GM21423 (cell line): ENCODE measurements around the gene ANKRD62.
"Not testable (repeated sequence)": the region's sequence is repeated elsewhere in the genome, so short reads cannot be mapped to it uniquely, and the experiment has no call there.

ENCODE experiments used
- ATAC-seq: cut with Tn5 transposase; IDR thresholded peaks from one replicate; pipeline ENCODE4 v1.9.1; 2021; ENCODE audit warnings: mild to moderate bottlenecking, moderate library complexity; ENCODE audit not compliant: unreplicated experiment

The ANKRD62 gene

DNA sequence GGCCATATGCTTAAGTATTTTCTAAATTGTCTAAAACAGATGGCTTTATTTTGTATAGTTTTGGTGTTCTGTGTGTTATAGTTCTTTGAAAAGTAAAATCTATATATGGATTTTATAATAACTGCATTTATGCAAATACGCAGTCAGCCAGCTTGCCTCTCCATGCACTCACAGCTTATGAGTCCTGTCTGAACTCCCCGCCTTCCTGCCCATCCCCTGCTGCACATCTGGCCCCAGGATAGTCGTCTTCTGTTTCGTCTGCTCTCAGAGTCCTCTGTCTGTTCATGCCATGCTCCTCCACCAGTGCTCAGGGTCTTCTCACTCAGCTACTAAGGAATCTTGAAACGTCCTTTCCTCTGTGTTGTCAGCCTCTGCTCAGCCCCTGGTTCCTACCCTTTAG, 28.2 kb upstream of the ANKRD62 start:
- no peak for ATAC-seq

DNA sequence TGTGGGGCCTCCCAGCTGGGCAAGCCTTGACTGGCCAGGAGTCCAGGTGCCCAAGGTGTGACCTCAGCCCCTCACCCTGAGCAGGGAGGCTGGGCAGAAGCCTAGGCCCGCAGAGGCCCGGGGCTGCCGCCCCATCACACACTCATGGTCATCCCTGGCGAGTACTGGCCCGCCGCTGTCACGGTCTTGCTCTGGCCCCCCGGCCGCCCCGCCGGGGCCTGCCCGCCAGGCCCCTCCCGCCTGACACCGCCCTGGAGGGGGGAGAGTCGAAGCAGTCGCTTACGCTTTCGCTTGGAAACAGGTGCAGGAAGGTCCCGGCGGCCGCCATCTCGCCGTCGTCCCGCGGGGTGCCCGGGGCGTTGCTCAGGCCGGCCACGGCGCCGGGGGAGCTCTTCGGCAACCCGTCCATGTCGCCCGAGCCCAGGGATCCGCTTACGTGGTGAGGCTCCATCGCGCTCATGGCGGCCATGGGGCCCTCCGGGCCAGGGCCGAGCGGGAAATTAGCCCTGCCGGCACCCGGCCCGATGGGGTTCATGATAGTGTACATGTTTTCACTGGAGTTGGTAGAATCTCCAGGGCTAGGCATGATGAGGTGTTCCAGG, 26.6 kb upstream of the ANKRD62 start:
- no peak for ATAC-seq

DNA sequence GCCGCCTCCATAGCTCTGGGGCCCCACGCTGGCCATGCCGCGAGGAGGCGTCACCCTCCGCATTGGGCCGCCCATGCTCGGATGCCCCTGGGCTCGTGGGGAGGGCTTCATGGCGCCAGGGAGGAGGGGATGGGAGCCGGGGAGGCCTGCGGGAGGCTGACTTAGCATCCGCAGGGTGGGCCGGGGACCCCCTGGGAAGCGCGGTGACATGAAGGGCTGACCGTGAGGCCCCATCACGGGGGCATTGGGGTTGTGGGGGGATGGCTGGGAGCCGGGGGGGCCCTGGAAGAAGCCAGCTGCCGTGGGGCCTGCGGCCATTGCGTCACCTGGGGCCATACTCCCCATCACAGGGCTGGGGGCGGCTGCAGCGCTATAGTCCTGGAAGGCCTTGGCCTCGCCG, 26.0 kb upstream of the ANKRD62 start:
- no peak for ATAC-seq

DNA sequence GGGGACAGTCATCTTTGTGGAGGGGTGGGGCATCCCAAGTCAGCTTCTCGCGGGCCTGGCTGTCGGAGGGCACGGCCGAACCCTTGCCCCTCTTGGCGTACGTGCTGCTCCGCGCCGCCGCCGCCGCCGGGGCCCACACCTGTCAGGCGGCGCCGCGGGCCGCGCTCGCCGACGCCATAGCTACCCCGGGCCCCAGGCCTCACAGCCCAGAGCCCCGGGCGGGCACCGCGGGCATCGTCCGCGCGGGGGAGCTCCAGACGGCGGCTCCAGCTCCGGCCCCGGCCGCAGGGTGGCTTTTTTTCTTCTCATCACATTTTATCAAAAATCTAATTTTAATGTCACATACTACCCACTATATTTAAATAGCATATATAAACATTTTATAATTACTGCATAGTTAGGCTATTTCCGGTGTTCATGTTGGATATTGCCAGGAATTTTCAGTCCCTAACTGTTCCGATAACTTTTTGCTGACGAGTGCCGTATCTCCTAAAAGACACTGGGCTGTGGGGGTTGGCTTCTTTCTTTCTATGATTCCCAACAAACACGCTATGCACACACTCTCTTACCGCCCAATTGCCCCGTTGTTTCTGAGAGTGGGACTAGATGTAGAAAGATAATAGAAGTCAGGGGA, 25.2 kb upstream of the ANKRD62 start:
- not testable (repeated sequence) for ATAC-seq

DNA sequence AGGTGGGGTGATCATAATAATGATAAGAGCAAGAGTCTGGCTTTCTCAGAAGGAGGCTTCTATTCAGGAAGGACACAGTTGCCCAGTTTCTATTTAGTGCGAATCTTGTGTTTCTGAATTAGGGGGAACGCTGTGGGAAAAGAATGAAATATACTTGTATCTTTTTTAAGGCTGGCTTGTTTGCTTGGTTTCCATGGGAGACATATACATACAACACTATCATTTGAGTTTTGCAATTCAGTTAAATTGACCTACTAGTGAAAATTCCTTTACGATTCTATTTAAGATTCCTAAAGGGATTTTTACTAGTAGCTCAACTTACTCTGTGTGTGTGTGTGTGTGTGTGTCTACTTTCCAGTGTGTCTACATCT, 24.7 kb upstream of the ANKRD62 start:
- ATAC-seq = no peak

DNA sequence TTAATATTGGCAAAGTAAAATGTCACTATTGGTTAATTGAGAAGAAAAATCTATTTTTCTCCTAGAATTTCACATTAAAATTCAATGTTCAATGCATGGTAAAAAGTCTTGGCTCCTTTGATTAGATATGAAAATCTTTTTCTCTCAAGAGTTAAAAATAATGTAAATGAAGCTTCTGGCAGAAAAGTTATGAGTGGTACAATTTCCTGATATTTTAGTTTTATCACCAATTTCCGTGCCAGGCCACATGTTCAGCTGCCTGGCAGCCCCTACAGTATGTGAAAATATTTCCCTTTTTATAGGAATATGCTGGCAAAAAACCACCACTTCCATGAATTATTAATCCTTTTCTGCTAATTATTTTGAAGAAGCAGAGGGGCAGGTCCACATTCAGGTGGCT, 22.6 kb upstream of the ANKRD62 start:
- ATAC-seq = not testable (repeated sequence)

DNA sequence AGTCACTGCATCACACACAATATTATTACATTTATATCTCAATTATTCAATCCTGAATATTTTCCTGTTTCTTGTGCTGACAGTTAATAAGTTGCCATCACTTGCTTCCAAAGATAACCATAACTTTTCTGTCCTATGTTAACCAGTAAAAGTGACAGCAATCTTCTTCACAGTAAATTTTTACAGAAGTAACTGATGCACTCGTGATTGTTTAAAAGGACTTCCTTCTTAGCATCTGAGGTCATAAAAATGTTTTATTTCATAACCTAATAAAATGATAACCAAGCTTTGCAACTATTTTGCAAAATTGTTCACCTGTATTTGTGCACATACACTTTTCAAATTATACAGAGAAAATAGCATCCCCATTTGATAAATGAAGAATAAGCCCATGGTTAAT, 20.6 kb upstream of the ANKRD62 start:
- ATAC-seq = no peak

DNA sequence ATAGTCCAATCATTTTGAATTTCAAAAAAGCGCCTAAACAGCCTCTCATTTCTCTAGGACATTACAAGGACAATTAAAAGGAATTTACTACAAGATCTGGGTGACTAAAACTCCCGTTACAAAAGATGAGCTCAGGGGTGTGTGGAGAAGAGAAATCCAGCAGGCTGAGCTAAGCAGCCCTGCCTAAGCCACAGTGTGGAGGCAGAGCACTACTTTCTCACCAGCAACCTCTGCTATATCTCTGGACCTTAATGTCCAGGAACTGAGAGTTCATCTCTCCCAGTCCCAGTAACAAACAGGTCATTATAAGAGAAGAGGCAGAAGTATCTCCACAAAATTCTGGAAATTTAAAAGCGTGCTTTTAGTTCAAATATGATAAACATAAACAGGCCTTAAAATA, 18.9 kb upstream of the ANKRD62 start:
- no peak for ATAC-seq

DNA sequence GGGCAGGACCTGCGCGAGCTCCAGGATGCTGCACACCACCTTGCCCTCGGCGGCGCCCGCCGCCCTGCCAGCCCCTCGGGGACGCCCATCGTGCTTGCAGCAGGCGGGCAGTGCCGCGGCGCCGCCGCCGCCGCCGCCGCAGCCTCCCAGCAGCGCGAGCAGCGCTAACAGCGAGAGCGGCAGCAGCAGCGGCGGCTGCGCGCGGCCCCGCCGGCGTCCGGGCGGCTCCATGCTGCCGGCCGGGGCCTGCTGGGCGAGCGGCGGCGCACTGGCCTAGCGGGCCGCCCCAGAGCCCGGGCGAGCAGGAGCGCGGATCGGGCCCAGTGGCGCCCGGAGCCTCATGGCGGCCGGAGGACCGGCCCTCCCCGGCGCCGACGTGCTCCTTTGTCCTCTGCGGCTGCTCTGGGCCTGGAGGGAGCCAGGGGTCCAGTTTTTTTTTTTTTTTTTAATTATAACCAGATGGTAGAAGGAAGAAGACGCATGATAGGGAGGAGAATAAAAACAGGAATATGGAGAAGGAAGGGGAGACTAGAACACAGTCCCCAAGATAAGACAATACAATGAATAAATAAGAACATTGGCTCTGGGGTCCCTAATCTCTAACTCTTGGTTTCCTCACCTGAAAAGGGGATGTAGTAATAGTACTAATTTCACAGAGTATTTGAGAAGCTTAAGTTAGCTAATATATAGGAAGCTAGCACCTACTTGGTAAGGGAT, 17.1 kb upstream of the ANKRD62 start:
- no peak for ATAC-seq

DNA sequence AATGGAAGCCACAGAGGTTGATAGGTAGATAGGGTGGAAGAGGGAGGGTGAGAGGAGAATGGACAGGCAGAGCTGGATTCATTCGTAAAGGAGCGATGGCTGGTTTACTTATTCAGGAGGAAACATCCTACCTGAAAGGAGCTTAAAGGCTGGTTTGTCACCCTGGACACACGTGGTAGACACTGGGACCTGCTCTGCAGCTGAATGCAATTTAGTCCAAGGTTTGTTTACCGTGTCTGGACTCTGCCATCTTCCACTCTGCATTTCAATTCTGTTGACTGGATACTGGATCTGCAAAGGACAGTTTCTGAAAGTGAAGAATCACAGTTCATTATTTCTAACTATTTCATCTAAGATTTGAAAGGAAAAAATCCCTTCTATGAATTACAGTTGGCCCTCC, 15.6 kb upstream of the ANKRD62 start:
- ATAC-seq = not testable (repeated sequence)

DNA sequence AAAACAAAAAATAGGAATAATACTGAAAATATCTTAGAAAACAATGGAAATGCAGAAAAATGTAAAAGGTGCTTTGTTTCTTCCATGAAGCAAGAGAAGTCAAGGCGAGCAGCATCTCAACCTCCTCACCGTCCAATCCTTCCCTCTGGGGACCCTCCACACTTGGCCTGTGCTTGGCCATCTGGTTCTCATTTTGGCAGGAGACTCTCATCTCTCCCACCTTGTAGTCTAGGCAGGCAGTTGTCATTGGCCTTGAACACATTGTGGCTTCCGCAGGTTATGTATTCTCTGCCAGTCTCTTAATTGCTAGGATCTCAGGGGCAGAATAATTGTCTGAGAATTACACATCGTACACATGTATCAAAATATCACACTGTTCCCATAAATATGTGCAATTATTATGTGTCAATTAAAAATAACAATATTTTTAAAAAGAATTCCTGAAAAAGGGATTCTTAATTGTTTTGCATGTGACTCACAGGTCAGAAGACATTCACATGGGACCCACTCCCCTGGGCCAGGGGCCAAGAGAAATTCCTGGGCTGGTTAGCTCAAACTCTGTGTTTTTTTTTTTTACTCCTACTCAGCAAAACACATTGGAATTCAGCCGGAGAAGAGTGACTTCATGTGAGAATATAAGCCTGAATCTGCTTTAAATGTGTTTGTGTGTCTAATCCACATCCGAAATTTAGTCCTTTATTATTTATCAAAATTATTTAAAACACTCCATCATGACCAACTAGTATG, 14.0 kb upstream of the ANKRD62 start:
- ATAC-seq = no peak

DNA sequence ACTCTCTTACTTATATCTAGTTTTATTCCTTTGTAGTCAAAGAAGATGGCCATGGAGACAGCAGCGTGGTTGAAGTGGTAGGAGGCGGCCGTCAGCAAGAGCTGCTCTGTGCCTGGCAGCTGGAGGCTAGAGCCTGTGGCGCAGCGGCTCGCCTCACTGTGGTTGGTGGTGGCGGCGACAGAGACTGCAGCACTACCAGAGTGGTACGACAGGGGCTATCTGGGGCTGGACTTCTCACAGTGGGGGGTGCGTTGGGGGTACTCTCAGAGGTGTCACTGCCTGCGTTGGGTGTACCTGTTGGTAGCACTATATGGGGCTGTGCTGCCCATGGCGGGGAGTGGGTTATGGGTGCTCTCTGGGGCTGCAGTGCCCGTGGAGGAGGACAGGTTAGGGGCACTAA, 8.5 kb upstream of the ANKRD62 start:
- ATAC-seq = no peak

DNA sequence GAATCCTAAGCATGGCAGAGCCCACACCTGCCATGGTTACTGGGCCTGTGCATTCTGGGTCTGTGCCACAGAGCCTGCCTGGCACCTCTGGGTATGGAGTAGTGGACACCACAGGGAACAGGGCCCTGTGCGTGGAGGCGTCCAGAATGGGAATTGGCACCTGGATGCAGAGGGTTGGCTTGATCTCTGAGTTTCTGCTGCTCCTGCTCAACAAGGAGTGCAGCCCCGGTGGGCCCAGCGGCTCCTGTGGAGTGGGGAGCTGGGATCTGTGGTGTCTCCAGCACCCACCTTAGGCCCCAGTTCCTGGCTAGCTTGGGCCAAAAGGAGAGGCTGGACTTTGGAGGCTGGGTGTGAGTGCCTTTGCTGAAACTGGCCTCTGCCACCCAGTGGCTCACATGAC, 7.9 kb upstream of the ANKRD62 start:
- ATAC-seq = no peak

DNA sequence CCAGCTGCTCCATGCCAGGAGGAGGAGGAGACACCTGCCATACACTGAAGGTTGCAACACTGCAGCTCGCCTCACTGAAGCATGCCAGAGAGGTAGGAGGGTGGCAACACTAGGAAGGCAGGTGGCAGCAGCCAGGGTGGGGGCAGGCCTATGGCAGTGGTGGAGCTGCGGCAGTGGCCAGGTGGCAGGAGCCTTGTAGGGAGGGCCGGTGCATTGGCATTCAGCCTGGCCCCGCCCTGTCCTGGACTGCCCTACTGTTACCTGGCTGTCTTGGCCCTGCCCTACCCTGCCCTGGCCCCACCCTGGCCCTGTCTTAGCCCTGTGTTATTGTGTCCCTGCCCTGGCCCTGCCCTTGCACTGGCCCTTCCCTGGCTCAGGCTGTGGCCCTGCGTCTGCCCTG, 7.4 kb upstream of the ANKRD62 start:
- no peak for ATAC-seq

DNA sequence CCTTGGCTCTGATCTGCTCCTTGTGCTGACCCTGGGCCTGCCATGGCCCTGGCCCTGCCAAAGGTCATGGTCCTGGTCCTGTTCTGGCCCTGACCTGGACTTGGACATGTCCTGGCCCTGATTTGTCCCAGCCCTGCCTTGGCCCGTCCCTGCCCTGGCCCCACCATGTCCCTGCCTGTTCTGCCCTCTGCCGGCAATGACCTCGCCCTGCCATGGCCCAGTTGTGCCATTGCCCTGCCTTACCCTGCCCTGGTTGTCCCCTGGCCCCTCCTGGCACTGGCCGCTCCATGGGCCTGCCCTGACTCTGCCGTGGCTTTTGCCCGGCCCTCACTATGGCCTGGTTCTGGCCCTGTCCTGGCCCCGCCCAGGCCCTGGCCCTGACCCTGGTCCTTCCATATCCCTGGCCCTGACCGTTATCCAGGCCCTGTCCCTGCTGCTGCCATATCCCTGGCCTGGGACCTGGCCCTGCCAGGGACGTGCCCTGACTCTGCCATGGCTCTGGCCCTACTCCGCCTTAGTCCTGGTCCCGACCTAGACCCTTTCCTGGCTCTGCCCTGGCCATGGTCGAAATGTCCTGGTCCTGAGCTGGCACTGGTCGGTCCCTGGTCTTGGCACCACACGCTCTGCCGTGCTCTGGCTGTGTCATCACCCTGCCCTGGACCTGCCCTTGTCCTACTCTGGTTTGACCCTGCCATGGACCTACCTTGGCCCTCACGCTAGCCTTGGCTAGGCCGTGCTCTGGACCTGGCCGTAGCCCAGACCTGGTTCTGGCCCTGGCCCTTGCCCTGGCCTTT, 6.8 kb upstream of the ANKRD62 start:
- ATAC-seq = no peak

DNA sequence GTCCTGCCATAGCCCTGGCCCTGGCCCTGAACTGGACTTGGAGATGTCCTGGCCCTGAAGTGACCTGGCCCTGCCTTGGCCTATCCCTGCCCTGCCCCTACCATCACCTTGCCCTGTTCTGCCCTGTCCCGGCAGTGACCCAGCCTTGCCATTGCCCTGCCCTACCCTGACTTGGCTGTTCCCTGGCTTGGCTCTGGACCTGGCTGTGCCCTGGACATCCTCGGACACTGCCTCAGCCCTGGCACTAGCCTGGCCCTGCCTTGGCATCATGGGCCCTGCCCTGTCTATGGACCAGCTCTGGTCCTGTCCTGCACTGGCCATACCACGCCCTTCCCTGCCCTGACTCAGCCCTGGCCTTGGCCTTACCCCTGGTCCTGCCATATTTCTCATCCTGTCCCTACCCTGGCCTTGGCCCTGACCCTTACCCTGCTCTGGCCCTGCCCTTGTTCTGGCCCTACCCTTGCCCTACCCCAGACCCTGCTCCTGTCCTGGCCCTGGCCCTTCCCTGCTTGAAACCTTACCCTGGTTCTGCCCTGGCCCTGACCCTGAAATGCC, 6.1 kb upstream of the ANKRD62 start:
- ATAC-seq = no peak

DNA sequence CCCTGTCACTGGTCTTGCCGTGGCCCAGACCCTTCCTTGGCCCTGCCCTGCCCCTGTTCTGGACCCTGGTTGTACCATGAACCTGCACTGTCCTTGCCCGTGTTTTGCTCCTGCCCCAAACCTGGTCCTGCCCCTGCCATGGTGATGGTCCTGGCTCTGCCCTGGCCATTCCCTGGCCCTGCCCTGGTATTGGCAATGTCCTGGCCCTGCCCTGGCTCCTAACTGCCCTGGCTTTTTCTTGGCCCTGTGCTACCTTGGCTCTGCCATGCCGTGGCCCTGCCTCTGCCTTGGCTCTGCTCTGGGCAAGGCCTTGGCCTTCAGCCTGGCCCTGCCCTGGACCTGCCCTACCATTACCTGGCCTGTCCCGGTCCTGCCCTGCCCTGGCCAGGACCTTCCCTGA, 5.5 kb upstream of the ANKRD62 start:
- no peak for ATAC-seq

DNA sequence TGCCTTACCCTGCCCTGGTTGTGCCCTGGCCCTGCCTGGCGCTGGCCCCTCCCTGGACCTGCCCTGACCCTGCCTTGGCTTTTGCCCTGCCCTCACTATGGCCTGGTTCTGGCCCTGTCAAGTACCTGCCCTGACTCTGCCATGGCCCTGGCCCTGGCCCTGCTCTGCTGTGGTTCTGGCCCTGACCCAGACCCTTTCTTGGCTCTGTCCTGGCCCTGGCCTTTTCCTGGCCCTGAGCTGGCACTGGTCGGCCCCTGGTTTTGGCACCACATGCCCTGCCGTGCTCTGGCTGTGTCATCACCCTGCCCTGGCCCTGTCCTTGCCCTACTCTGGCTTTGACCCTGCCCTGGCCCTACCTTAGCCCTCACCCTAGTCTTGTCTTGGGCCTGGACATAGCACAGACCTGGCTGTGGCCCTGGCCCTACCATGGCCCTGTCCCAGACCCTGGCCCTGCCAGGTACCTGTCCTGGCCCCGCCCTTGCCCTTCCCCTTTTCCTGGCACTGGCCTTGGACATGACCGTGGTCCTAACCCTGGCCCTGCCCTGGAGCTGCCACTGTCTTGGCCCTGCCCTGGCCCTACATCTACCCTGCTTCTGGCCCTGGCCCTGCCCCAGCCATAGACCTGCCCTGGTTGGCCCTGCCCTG, 4.8 kb upstream of the ANKRD62 start:
- no peak for ATAC-seq

DNA sequence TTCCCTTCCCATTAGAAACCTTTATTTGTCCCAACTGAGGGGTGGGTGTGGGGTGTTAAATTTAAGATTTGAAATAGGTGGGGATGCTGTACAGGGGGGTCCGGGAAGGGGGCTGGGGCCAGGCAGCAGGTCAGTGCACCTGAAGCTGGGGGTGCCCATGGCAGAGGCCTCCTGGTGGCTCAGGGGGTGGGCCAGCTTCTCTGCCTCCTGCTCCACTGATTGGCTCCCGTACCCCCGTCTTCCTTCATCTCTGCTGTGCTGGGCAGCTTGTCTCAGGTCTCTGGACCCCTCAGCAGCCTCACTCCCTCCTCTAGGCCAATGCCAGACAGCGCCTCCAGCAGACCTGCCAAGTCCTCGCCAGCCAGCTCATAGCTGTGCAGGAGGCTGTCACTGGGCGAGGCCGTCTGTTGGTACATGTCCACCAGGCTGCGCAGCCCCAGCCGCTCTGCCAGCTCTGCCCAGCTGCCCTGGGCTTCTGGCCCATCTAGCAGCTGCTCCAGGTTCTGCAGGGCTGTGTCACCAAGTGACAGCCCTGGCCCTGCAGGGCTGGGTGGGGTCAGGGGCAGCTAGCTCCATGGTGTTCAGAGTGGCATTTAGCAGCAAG, 2.0 kb upstream of the ANKRD62 start:
- ATAC-seq = no peak
